Body of pancreas (tissue), 4 donors: Measurements from ENCODE around the gene MLH1. TPM values are rescaled to one million over a fixed set of nuclear protein-coding genes. Genes with fewer than 3 reads are reported as not detected.

Source experiments
- ATAC-seq: fragments of 150-250 bp; one replicate; pipeline ENCODE4 v1.9.1; 2016
- DNase-seq, 4 donors: peaks; one replicate each; pipeline ENCODE4 v3.0.0-alpha.2; 2019
- H3K27ac ChIP-seq, 4 donors: fragments of 200-600 bp; sonication (generic); 1 replicate in 3 of 4; 2 replicates in 1 of 4; pipeline versions ENCODE4 v1.5.1 to v1.6.1; 2016 to 2019; ENCODE audit warnings: mild to moderate bottlenecking in 1 of 4, mixed read lengths in 1 of 4, moderate library complexity in 1 of 4
- H3K27me3 ChIP-seq, 2 donors: fragments of 200-600 bp; sonication (generic); one replicate each; pipeline ENCODE4 v1.6.0; 2016; ENCODE audit warnings: mild to moderate bottlenecking in 1 of 2
- H3K36me3 ChIP-seq, 2 donors: fragments of 200-600 bp; sonication (generic); replicated peaks in 1 of 2; 2 replicates each; pipeline ENCODE4 v1.5.1; 2016; ENCODE audit warnings: low read depth in 2 of 2; ENCODE audit not compliant: insufficient read depth in 1 of 2
- H3K4me1 ChIP-seq: fragments of 200-600 bp; sonication (generic); one replicate; pipeline ENCODE4 v1.6.0; 2016
- H3K4me3 ChIP-seq, 2 donors: fragments of 200-600 bp; sonication (generic); 1 replicate in 1 of 2; 2 replicates in 1 of 2; pipeline ENCODE4 v1.5.1; 2016 to 2019
- H3K9me3 ChIP-seq, 3 donors: fragments of 200-600 bp; sonication (generic); 1 replicate in 2 of 3; 2 replicates in 1 of 3; pipeline ENCODE4 v1.5.1; 2016
- POLR2A ChIP-seq, 3 donors: fragments of 450-650 bp; IDR thresholded peaks; one replicate each; pipeline ENCODE4 v1.6.1; 2016; ENCODE audit warnings: antibody characterized with exemption in 3 of 3, mild to moderate bottlenecking in 2 of 3
- whole genome bisulfite sequencing, 2 donors: methylation state at CpG; one replicate each; pipeline ENCODE4 v1.1.5; 2017; 5-methylcytosine and 5-hydroxymethylcytosine counted together
- intact Hi-C: fragments of 100-400 bp; cut with DNase I; formaldehyde crosslinking; loops from one replicate; pipeline ENCODE4 v1.15.1; 2023
- total RNA-seq, 2 donors: library from RNA; depleted of rRNA; stranded (reverse); fragments of >200 nt; gene quantifications; one replicate each; pipeline ENCODE4 v1.1.0, GENCODE V29; 2016
- TF ChIP-seq, protein P1 (sequence below), 7 experiments: fragments of 450-650 bp in 4 of 7; fragments of 200-600 bp in 3 of 7; sonication (generic) in 3 of 7; IDR thresholded peaks; one replicate each; pipeline ENCODE4 v1.5.1; 2016 to 2019; ENCODE audit warnings: antibody characterized with exemption in 7 of 7

Gene MLH1
- total RNA-seq, 2 donors from 2014 or later: 16.9 to 38.9 TPM

GRCh38 chr3:37086918-37087317, 93.6 kb downstream of the MLH1 start:
- intact Hi-C loops: no loop called here
- Histone ChIP-seq H3K4me3 (no peak overlapping the region), H3K36me3 (peaks cover 0 to 10% of the 10 kb centered on the region in 2 donors), H3K27me3 (no peaks in the 10 kb centered on the region), H3K9me3 (no peaks in the 10 kb centered on the region), H3K27ac (no peak overlapping the region), H3K4me1 (peaks cover 4% of the 10 kb centered on the region)
- DNase-seq (no peak), ATAC-seq (no peak)
- TF ChIP-seq, protein P1, sequence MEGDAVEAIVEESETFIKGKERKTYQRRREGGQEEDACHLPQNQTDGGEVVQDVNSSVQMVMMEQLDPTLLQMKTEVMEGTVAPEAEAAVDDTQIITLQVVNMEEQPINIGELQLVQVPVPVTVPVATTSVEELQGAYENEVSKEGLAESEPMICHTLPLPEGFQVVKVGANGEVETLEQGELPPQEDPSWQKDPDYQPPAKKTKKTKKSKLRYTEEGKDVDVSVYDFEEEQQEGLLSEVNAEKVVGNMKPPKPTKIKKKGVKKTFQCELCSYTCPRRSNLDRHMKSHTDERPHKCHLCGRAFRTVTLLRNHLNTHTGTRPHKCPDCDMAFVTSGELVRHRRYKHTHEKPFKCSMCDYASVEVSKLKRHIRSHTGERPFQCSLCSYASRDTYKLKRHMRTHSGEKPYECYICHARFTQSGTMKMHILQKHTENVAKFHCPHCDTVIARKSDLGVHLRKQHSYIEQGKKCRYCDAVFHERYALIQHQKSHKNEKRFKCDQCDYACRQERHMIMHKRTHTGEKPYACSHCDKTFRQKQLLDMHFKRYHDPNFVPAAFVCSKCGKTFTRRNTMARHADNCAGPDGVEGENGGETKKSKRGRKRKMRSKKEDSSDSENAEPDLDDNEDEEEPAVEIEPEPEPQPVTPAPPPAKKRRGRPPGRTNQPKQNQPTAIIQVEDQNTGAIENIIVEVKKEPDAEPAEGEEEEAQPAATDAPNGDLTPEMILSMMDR (IDR thresholded peaks at IDR 0.05): no peak
- TF ChIP-seq POLR2A (IDR thresholded peaks at IDR 0.05): no peak
- WGBS, 2 donors: 87 to 95% methylated on average over 6 of the region's 6 CpGs

DNA sequence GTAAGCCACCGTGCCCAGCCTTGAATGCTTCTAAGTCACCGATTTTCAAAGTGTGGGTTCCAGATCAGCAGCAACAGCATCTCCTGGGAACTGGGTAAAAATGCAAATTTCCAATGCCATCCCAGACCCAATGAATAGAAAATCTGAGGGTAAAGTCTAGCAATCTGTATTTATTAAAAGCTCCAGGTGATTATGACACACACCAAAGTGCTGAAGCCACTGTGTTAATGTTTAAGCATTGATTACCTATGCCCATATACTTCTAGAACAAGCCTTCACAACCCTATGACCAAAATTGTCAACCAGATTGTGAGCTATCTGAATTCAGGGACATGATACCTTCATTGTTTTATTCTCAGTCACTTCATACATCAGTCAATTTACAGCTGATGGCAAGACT, 94.6 kb downstream of the MLH1 start:
- Histone ChIP-seq H3K9me3 (no peaks in the 10 kb centered on the region), H3K4me1 (no peaks in the 10 kb centered on the region), H3K27me3 (no peaks in the 10 kb centered on the region), H3K36me3 (peaks cover 0 to 10% of the 10 kb centered on the region in 2 donors), H3K4me3 (no peak overlapping the region), H3K27ac (no peak overlapping the region)
- ATAC-seq: no peak
- TF ChIP-seq POLR2A (IDR thresholded peaks at IDR 0.05): no peak
- TF ChIP-seq, protein P1 (IDR thresholded peaks at IDR 0.05): no peak
- intact Hi-C loops: no loop called here
- no peak for DNase-seq
- WGBS, 2 donors: 97 to 100% methylated on average over 2 of the region's 2 CpGs

DNA sequence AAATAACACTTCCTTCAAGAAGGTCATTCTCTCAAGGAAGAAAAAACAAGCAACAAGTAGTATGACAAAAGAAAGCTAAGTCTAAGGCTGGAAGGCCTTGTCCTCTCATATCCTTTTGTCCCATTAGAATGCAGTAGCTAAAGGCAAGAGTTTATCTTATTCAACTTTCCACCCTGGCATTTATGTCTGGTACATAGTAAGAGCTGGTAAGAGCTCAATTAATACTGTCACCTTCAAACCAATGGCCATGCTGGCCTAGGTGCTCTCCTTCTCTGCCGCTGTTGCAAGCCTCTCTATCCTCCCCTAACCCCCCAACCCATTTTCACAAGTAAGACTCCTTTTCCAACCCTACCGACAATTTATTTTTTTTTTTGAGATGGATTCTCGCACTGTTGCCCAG, 99.2 kb downstream of the MLH1 start:
- Histone ChIP-seq H3K9me3 (no peaks in the 10 kb centered on the region), H3K4me1 (peaks cover 13% of the 10 kb centered on the region), H3K36me3 (peaks cover 0 to 11% of the 10 kb centered on the region in 2 donors), H3K27ac (no peak overlapping the region), H3K4me3 (no peak overlapping the region), H3K27me3 (no peaks in the 10 kb centered on the region)
- intact Hi-C loops: no loop called here
- no peak for ATAC-seq
- WGBS, 2 donors: 94 to 100% methylated on average over 3 of the region's 3 CpGs
- TF ChIP-seq, protein P1 (IDR thresholded peaks at IDR 0.05): no peak
- no peak for TF ChIP-seq POLR2A (IDR thresholded peaks at IDR 0.05)
- no peak for DNase-seq

DNA sequence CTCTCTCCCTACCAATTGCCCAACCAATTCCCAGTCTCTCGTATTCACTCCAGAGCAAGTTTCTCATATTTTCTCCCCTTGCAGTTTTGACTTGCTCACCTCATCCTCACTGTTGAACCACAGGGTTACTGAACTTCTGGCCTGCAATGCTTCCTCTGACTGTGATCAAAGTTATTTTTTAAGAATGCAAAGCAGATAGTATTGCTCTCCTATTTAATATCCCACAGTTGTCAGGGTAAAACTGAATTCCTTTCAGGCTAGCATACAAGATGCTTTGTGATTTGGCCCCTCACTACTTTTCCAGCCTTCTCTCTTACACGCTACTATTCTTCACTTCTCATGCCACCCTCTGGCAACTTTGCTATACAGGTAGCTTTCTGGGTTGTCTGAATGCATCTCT, 100.2 kb downstream of the MLH1 start:
- intact Hi-C loops: no loop called here
- Histone ChIP-seq H3K27me3 (no peaks in the 10 kb centered on the region), H3K36me3 (peaks cover 0 to 11% of the 10 kb centered on the region in 2 donors), H3K27ac (no peak overlapping the region), H3K4me1 (peaks cover 18% of the 10 kb centered on the region), H3K9me3 (no peaks in the 10 kb centered on the region), H3K4me3 (no peak overlapping the region)
- ATAC-seq (no peak), DNase-seq (no peak)
- TF ChIP-seq, protein P1 (IDR thresholded peaks at IDR 0.05): no peak
- no peak for TF ChIP-seq POLR2A (IDR thresholded peaks at IDR 0.05)
- 92 to 98% methylated on average over 2 of the region's 2 CpGs for WGBS, 2 donors

DNA sequence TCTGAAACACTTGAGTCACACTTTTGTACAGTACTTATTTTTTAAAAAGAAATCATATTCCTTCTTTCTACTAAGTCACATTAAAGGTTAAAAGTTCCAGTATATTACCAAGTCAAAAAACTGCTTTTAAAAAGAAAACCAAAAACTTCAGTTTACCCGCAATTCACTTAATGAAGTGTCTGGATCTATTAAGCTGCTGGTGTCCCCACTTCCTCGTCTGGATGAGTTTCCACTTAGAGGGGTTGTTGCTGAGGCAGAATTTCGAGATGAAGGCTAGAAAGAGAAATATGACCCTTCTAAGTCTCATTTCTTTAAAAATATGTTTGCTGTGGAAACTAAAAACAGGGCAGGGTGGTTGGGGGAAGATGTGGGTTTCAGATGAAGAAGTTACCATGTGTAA, 101.3 kb downstream of the MLH1 start:
- DNase-seq: no peak
- no peak overlapping the region for H3K4me3 ChIP-seq
- ATAC-seq: no peak
- H3K27me3 ChIP-seq: no peaks in the 10 kb centered on the region
- H3K27ac ChIP-seq: no peak overlapping the region
- peaks cover 0 to 10% of the 10 kb centered on the region in 2 donors for H3K36me3 ChIP-seq
- H3K4me1 ChIP-seq: peaks cover 18% of the 10 kb centered on the region
- TF ChIP-seq POLR2A (IDR thresholded peaks at IDR 0.05): no peak
- TF ChIP-seq, protein P1 (IDR thresholded peaks at IDR 0.05): no peak
- intact Hi-C loops: no loop called here
- WGBS, 2 donors: 72 to 80% methylated on average over 3 of the region's 3 CpGs
- no peaks in the 10 kb centered on the region for H3K9me3 ChIP-seq
